DND-41 (cell line): ENCODE results near the gene ALDOC.
A peak's percentile ranks its signal among the peaks of the same experiment; 100 is the strongest.

Experiments used
- ATAC-seq: fragments of 200-7000 bp; cut with Tn5 transposase; 3 replicates; pipeline ENCODE4 v1.9.1; 2021; ENCODE audit warnings: low read depth; ENCODE audit not compliant: insufficient read depth
- DNase-seq: peaks from one replicate; pipeline ENCODE4 v3.0.0-alpha.2; 2020
- H2AFZ ChIP-seq: 2 replicates; pipeline ENCODE4 v1.6.0; 2012; ENCODE audit warnings: low read depth, low read length
- H3K27ac ChIP-seq: 2 replicates; pipeline ENCODE4 v1.5.1; 2012; ENCODE audit warnings: low read length, inconsistent platforms
- H3K27me3 ChIP-seq: fragments of 200-600 bp; sonication (generic); 2 replicates; pipeline ENCODE4 v1.6.0; 2012; ENCODE audit warnings: low read length, mild to moderate bottlenecking, inconsistent platforms; ENCODE audit not compliant: insufficient read depth, poor library complexity
- H3K36me3 ChIP-seq: 2 replicates; pipeline ENCODE4 v1.5.1; 2012; ENCODE audit warnings: low read length, inconsistent platforms; ENCODE audit not compliant: insufficient read depth
- H3K4me1 ChIP-seq: 2 replicates; pipeline ENCODE4 v1.5.1; 2012; ENCODE audit warnings: mild to moderate bottlenecking, low read length; ENCODE audit not compliant: insufficient read depth
- H3K4me2 ChIP-seq: 2 replicates; pipeline ENCODE4 v1.6.0; 2012; ENCODE audit warnings: mild to moderate bottlenecking, moderate library complexity, low read length, inconsistent platforms; ENCODE audit not compliant: insufficient read depth
- H3K4me3 ChIP-seq, 2 experiments: fragments of 200-600 bp in 1 of 2; shearing (Covaris generic) in 1 of 2; 2 replicates each; pipeline ENCODE4 v1.5.1; 2012 to 2016; ENCODE audit warnings: inconsistent platforms in 2 of 2, low read length in 2 of 2, mild to moderate bottlenecking in 2 of 2, low read depth in 1 of 2, moderate library complexity in 1 of 2
- H3K79me2 ChIP-seq: 2 replicates; pipeline ENCODE4 v1.6.0; 2012; ENCODE audit warnings: low read length, inconsistent platforms; ENCODE audit not compliant: insufficient read depth
- H3K9ac ChIP-seq: 2 replicates; pipeline ENCODE4 v1.6.0; 2012; ENCODE audit warnings: low read depth, mild to moderate bottlenecking, inconsistent platforms, low read length, moderate library complexity
- H3K9me3 ChIP-seq: 2 replicates; pipeline ENCODE4 v1.5.1; 2012; ENCODE audit warnings: low read length, moderate library complexity, mild to moderate bottlenecking, inconsistent platforms; ENCODE audit not compliant: insufficient read depth, severe bottlenecking
- H4K20me1 ChIP-seq: 2 replicates; pipeline ENCODE4 v1.6.0; 2012; ENCODE audit warnings: low read length; ENCODE audit not compliant: insufficient read depth
- CTCF ChIP-seq: IDR thresholded peaks from 2 replicates; pipeline ENCODE4 v1.5.1; 2012; ENCODE audit warnings: borderline replicate concordance, low read length, moderate library complexity, mild to moderate bottlenecking; ENCODE audit not compliant: poor library complexity, severe bottlenecking; ENCODE audit errors: extremely low read depth
- EZH2 ChIP-seq: IDR thresholded peaks from 3 replicates; pipeline ENCODE4 v1.6.1; 2012; ENCODE audit warnings: borderline replicate concordance, low read depth, mild to moderate bottlenecking, moderate library complexity, low read length, inconsistent platforms; ENCODE audit not compliant: severe bottlenecking

Gene ALDOC

GRCh38 chr17:28567604-28568003, 9.1 kb downstream of the ALDOC start:
- Histone ChIP-seq H3K27ac (no peak overlapping the region), H3K36me3 (peaks cover 28% of the 10 kb centered on the region), H2AFZ (no peak overlapping the region), H3K9me3 (no peaks in the 10 kb centered on the region), H3K9ac (no peak overlapping the region), H3K4me2 (no peak overlapping the region), H4K20me1 (no peaks in the 10 kb centered on the region; the same call in 1 of the 2 replicates), H3K79me2 (peaks cover 56% of the 10 kb centered on the region), H3K4me1 (peaks cover 36% of the 10 kb centered on the region), H3K4me3 (no peak overlapping the region), H3K27me3 (no peaks in the 10 kb centered on the region)
- ATAC-seq, result no peak
- DNase-seq, result no peak
- TF ChIP-seq EZH2, result no peak
- no peak for TF ChIP-seq CTCF

GRCh38 chr17:28563475-28563874, 13.2 kb downstream of the ALDOC start:
- H3K4me2 ChIP-seq, result no peak overlapping the region

GRCh38 chr17:28555022-28555421, 21.7 kb downstream of the ALDOC start:
- no peak overlapping the region for H3K9ac ChIP-seq
- H3K4me1 ChIP-seq, result peaks cover 26% of the 10 kb centered on the region
- H3K4me2 ChIP-seq, result no peak overlapping the region
- peaks cover 52% of the 10 kb centered on the region for H3K36me3 ChIP-seq
- no peaks in the 10 kb centered on the region for H4K20me1 ChIP-seq
- H3K27ac ChIP-seq, result no peak overlapping the region
- no peak for DNase-seq
- H3K4me3 ChIP-seq, result no peak overlapping the region
- H2AFZ ChIP-seq, result no peak overlapping the region
- H3K27me3 ChIP-seq, result no peaks in the 10 kb centered on the region
- no peaks in the 10 kb centered on the region for H3K9me3 ChIP-seq
- H3K79me2 ChIP-seq, result no peaks in the 10 kb centered on the region
- no peak for ATAC-seq
- TF ChIP-seq EZH2 (no peak), CTCF (no peak)

More at GRCh38 chr17:28563475-28563874, 13.2 kb downstream of the ALDOC start:
- TF ChIP-seq CTCF (no peak), EZH2 (no peak)
- Histone ChIP-seq H3K9me3 (no peaks in the 10 kb centered on the region), H3K27me3 (no peaks in the 10 kb centered on the region), H4K20me1 (no peaks in the 10 kb centered on the region), H3K4me3 (no peak overlapping the region), H3K36me3 (peaks cover 48% of the 10 kb centered on the region), H2AFZ (no peak overlapping the region), H3K9ac (no peak overlapping the region), H3K27ac (no peak overlapping the region), H3K79me2 (peaks cover 27% of the 10 kb centered on the region), H3K4me1 (0 out of 2 replicates have a peak, but pooled peaks cover 5% of the 10 kb centered on the region)
- DNase-seq, result no peak
- ATAC-seq, result no peak

GRCh38 chr17:28554565-28554964, 22.1 kb downstream of the ALDOC start:
- H3K36me3 ChIP-seq, result peaks cover 47% of the 10 kb centered on the region
- TF ChIP-seq CTCF (peak; percentile 48), EZH2 (no peak)
- ATAC-seq (no peak), DNase-seq (no peak)
- no peak overlapping the region for H2AFZ ChIP-seq
- H3K4me3 ChIP-seq, result no peak overlapping the region
- H3K27ac ChIP-seq, result no peak overlapping the region
- no peak overlapping the region for H3K9ac ChIP-seq
- H3K27me3 ChIP-seq, result no peaks in the 10 kb centered on the region
- no peaks in the 10 kb centered on the region for H4K20me1 ChIP-seq
- H3K4me2 ChIP-seq, result no peak overlapping the region
- no peaks in the 10 kb centered on the region for H3K79me2 ChIP-seq
- no peaks in the 10 kb centered on the region for H3K9me3 ChIP-seq
- H3K4me1 ChIP-seq, result peaks cover 30% of the 10 kb centered on the region
